Measurements from ENCODE around the gene ESRRA. TPM values are rescaled to one million over a fixed set of nuclear protein-coding genes. Genes with fewer than 3 reads are reported as not detected.

ESRRA gene
- total and polyA plus RNA-seq, 8 donors, result 45.5 to 685 (median 87.0) TPM

- Histone ChIP-seq H3K36me3 (peaks cover 13 to 51% (median 47%) of the 10 kb centered on the region in 4 donors), H3K9me3 (no peaks in the 10 kb centered on the region), H3K4me1 (peaks cover 12 to 41% (median 40%) of the 10 kb centered on the region in 4 donors), H3K4me3 (no peak overlapping the region), H3K27ac (peak overlapping the region in 3 of 5 donors; percentile 18 to 96 (median 33)), H3K27me3 (no peaks in the 10 kb centered on the region)
- 55 to 70% (median 59%) methylated on average over 1 to 2 of the region's 2 CpGs for WGBS, 5 donors
- intact Hi-C loops (cut with DNase I; ENCODE audit: low total_unique reads), result no loop called here
- DNase-seq, result no peak
- TF ChIP-seq CTCF (IDR thresholded peaks at IDR 0.05), result no peak
- no peak for TF ChIP-seq POLR2AphosphoS5 (IDR thresholded peaks at IDR 0.05)
- TF ChIP-seq POLR2A (IDR thresholded peaks at IDR 0.05), result no peak
- no peak for TF ChIP-seq EP300 (IDR thresholded peaks at IDR 0.05)
These were observed 29.5 kb upstream of the ESRRA start for GRCh38 chr11:64275841-64276240.

- TF ChIP-seq POLR2AphosphoS5 (IDR thresholded peaks at IDR 0.05) (no peak), POLR2A (IDR thresholded peaks at IDR 0.05) (no peak), CTCF (IDR thresholded peaks at IDR 0.05) (no peak), EP300 (IDR thresholded peaks at IDR 0.05) (no peak)
- H3K9me3 ChIP-seq, result no peaks in the 10 kb centered on the region
- peak in 1 of 2 donors; percentile 56 for DNase-seq
- WGBS, 5 donors, result 58 to 71% (median 65%) methylated on average over 12 to 17 of the region's 17 CpGs
- intact Hi-C loops (cut with DNase I; ENCODE audit: low total_unique reads), result no loop called here
- peaks cover 8 to 45% (median 40%) of the 10 kb centered on the region in 4 donors for H3K4me1 ChIP-seq
- H3K4me3 ChIP-seq, result no peak overlapping the region
- no peaks in the 10 kb centered on the region for H3K27me3 ChIP-seq
- H3K27ac ChIP-seq, result peak overlapping the region in 4 of 5 donors; percentile 24 to 53 (median 33)
- peaks cover 15 to 60% (median 55%) of the 10 kb centered on the region in 4 donors for H3K36me3 ChIP-seq
These were observed 28.5 kb upstream of the ESRRA start for GRCh38 chr11:64276653-64277431.

GRCh38 chr11:64278576-64279190 lies 26.6 kb upstream of the ESRRA start:
- Histone ChIP-seq H3K4me3 (no peak overlapping the region), H3K27ac (no peak overlapping the region), H3K27me3 (no peaks in the 10 kb centered on the region), H3K4me1 (peaks cover 7 to 45% (median 43%) of the 10 kb centered on the region in 4 donors), H3K36me3 (peaks cover 16 to 67% (median 62%) of the 10 kb centered on the region in 4 donors), H3K9me3 (no peaks in the 10 kb centered on the region)
- whole genome bisulfite sequencing, 5 donors, result 80 to 88% (median 84%) methylated on average over 8 of the region's 8 CpGs
- intact Hi-C loops (cut with DNase I; ENCODE audit: low total_unique reads), result no loop called here
- DNase-seq, result no peak
- no peak for TF ChIP-seq POLR2A (IDR thresholded peaks at IDR 0.05)

GRCh38 chr11:64281957-64282770 lies 23.2 kb upstream of the ESRRA start:
- DNase-seq, result no peak

More at GRCh38 chr11:64281957-64282770, 23.2 kb upstream of the ESRRA start:
- H3K36me3 ChIP-seq, result peaks cover 11 to 44% (median 39%) of the 10 kb centered on the region in 4 donors
- no peak overlapping the region for H3K4me3 ChIP-seq
- H3K9me3 ChIP-seq, result no peaks in the 10 kb centered on the region
- intact Hi-C loops (cut with DNase I; ENCODE audit: low total_unique reads), result no loop called here
- 94 to 95% (median 94%) methylated on average over 22 of the region's 22 CpGs for WGBS, 5 donors
- H3K27me3 ChIP-seq, result no peaks in the 10 kb centered on the region
- no peak for TF ChIP-seq POLR2A (IDR thresholded peaks at IDR 0.05)
- TF ChIP-seq CTCF (IDR thresholded peaks at IDR 0.05), result no peak
- TF ChIP-seq EP300 (IDR thresholded peaks at IDR 0.05), result no peak
- no peak for TF ChIP-seq POLR2AphosphoS5 (IDR thresholded peaks at IDR 0.05)
- peaks cover 17 to 50% (median 46%) of the 10 kb centered on the region in 4 donors for H3K4me1 ChIP-seq
- H3K27ac ChIP-seq, result no peak overlapping the region

All from stomach (tissue), 9 donors.